Panc1 (cell line): Measurements from ENCODE around the gene PDGFD. TPM values are rescaled to one million over a fixed set of nuclear protein-coding genes. Genes with fewer than 3 reads are reported as not detected.

ENCODE experiments used
- ATAC-seq: fragments of 200-7000 bp; cut with Tn5 transposase; 2 replicates; pipeline ENCODE4 v1.9.1; 2020; ENCODE audit warnings: mild to moderate bottlenecking, moderate library complexity
- BruUV-seq: library from RNA; stranded (reverse); fragments of 400-500 nt; replicated peaks from 2 replicates; lab custom pipeline; 2021; lab: Mats Ljungman, UMichigan
- CTCF ChIA-PET: fragments of 300-600 bp; sonication (Branson Sonifier 250); formaldehyde crosslinking; loops from one replicate; lab custom pipeline; 2022; ENCODE audit warnings: antibody characterized with exemption; lab: Charles Lee
- POLR2A ChIA-PET: fragments of 300-600 bp; sonication (Branson Sonifier 250); formaldehyde crosslinking; loops from one replicate; lab custom pipeline; 2022; ENCODE audit warnings: antibody characterized with exemption; lab: Charles Lee
- DNase-seq: peaks from one replicate; pipeline ENCODE4 v3.0.0-alpha.2; 2010; ENCODE audit warnings: low read depth, low spot score
- H3K27ac ChIP-seq: 2 replicates; pipeline ENCODE4 v1.5.1; 2011; ENCODE audit warnings: mild to moderate bottlenecking, low read length, inconsistent platforms
- H3K27me3 ChIP-seq: fragments of 200-500 bp; sonication (Bioruptor generic); 2 replicates; pipeline ENCODE4 v1.6.0; 2014; ENCODE audit warnings: low read length, inconsistent platforms; ENCODE audit not compliant: control insufficient read depth, insufficient read depth
- H3K36me3 ChIP-seq: fragments of 200-500 bp; sonication (Bioruptor generic); 2 replicates; pipeline ENCODE4 v1.5.1; 2014; ENCODE audit warnings: inconsistent platforms, mild to moderate bottlenecking, low read length, moderate library complexity; ENCODE audit not compliant: control insufficient read depth, insufficient read depth
- H3K4me1 ChIP-seq: 2 replicates; pipeline ENCODE4 v1.5.1; 2011; ENCODE audit warnings: inconsistent platforms, mild to moderate bottlenecking, low read length, moderate library complexity; ENCODE audit not compliant: control insufficient read depth, insufficient read depth
- H3K4me3 ChIP-seq, 2 experiments: 2 replicates each; pipeline ENCODE4 v1.5.1; 2011 to 2012; ENCODE audit warnings: low read depth in 2 of 2, low read length in 2 of 2, mild to moderate bottlenecking in 2 of 2, inconsistent platforms in 1 of 2, moderate library complexity in 1 of 2
- H3K9me3 ChIP-seq: fragments of 200-500 bp; sonication (Bioruptor generic); 2 replicates; pipeline ENCODE4 v1.5.1; 2014; ENCODE audit warnings: low read depth, mild to moderate bottlenecking, inconsistent platforms, low read length, moderate library complexity; ENCODE audit not compliant: control insufficient read depth, insufficient read depth
- POLR2AphosphoS5 ChIP-seq: IDR thresholded peaks from 2 replicates; pipeline ENCODE4 v1.6.1; 2012; ENCODE audit warnings: mild to moderate bottlenecking, low read depth, low read length, moderate library complexity
- REST ChIP-seq, 2 experiments: IDR thresholded peaks; 2 replicates each; pipeline ENCODE4 v1.6.1; 2011 to 2012; ENCODE audit warnings: low read depth in 2 of 2, control low read depth in 1 of 2, low read length in 1 of 2, mild to moderate bottlenecking in 1 of 2, moderate library complexity in 1 of 2; ENCODE audit not compliant: insufficient read depth in 1 of 2
- SIN3A ChIP-seq: IDR thresholded peaks from 2 replicates; pipeline ENCODE4 v1.6.1; 2012; ENCODE audit warnings: low read depth, mild to moderate bottlenecking, low read length, moderate library complexity, borderline replicate concordance; ENCODE audit not compliant: insufficient read depth
- TCF7L2 ChIP-seq: IDR thresholded peaks from 2 replicates; pipeline ENCODE4 v1.6.1; 2011; ENCODE audit warnings: mild to moderate bottlenecking, low read depth, low read length, inconsistent platforms
- in situ Hi-C: cut with HindIII; loops from 2 replicates; pipeline ENCODE4 v1.10.0; 2016; ENCODE audit warnings: low sequenced_read_pairs, low pct_unique_long_range_greater_than_20kb
- intact Hi-C: fragments of 100-400 bp; cut with micrococcal nuclease; formaldehyde crosslinking; loops from one replicate; pipeline ENCODE4 v1.10.0; 2022; ENCODE audit not compliant: unreplicated experiment
- total RNA-seq: library from RNA; stranded (reverse); gene quantifications from one replicate; pipeline ENCODE4 v1.2.1, GENCODE V29; 2021; ENCODE audit not compliant: unreplicated experiment
- TF ChIP-seq, protein P1 (sequence below): fragments of 450-650 bp; IDR thresholded peaks from 2 replicates; pipeline ENCODE4 v1.5.1; 2017; ENCODE audit warnings: mild to moderate bottlenecking

The PDGFD gene
- total RNA-seq, 1 experiment from 2014 or later = 1.3 TPM

DNA sequence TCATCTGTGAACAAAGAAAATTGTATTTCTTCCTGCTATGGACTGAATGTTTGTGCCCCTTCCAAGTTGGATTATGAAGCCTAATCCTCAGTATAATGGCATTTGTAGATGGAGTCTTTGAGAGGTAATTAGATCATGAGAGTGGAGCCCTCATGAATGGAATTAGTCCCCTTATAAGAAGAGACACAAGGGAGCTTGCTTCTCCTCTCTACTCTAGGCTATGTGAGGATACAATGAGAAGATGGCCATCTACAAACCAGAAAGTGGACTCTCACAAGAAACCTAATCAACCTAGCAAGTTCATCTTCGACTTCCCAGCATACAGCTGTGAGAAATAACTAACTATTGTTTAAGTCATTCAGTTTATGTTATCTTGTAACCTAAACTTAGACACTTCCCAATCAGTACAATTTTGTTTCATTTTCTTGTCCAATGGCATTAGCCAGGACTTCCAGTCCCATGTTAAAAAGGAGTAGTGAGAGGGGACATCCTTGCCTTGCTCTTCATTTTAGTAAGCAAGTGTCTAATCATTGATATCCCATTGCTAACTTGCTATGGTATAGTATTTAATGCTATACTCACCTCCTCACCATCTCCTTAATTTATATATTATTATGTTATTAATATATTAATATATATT lies 45.7 kb downstream of the PDGFD start:
- no peaks in the 10 kb centered on the region; the same call in 1 of the 2 replicates for H3K9me3 ChIP-seq
- DNase-seq = no peak
- H3K36me3 ChIP-seq = no peaks in the 10 kb centered on the region
- H3K4me1 ChIP-seq = no peaks in the 10 kb centered on the region
- no TSS peak for BruUV-seq
- TF ChIP-seq SIN3A = no peak
- no peak for TF ChIP-seq POLR2AphosphoS5
- no peak for TF ChIP-seq REST (IDR thresholded peaks at IDR 0.05; ENCODE audit: insufficient read depth in 1 of 2, low read depth in 2 of 2, low read length in 1 of 2)
- TF ChIP-seq TCF7L2 = no peak
- TF ChIP-seq, protein P1, sequence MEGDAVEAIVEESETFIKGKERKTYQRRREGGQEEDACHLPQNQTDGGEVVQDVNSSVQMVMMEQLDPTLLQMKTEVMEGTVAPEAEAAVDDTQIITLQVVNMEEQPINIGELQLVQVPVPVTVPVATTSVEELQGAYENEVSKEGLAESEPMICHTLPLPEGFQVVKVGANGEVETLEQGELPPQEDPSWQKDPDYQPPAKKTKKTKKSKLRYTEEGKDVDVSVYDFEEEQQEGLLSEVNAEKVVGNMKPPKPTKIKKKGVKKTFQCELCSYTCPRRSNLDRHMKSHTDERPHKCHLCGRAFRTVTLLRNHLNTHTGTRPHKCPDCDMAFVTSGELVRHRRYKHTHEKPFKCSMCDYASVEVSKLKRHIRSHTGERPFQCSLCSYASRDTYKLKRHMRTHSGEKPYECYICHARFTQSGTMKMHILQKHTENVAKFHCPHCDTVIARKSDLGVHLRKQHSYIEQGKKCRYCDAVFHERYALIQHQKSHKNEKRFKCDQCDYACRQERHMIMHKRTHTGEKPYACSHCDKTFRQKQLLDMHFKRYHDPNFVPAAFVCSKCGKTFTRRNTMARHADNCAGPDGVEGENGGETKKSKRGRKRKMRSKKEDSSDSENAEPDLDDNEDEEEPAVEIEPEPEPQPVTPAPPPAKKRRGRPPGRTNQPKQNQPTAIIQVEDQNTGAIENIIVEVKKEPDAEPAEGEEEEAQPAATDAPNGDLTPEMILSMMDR = no peak
- H3K27me3 ChIP-seq = no peaks in the 10 kb centered on the region
- ChIA-PET POLR2A (no interaction called here), CTCF (no interaction called here)
- intact Hi-C loops (no loop called here), in situ Hi-C loops (no loop called here)
- H3K27ac ChIP-seq = no peak overlapping the region
- no peak overlapping the region for H3K4me3 ChIP-seq
- no peak for ATAC-seq

DNA sequence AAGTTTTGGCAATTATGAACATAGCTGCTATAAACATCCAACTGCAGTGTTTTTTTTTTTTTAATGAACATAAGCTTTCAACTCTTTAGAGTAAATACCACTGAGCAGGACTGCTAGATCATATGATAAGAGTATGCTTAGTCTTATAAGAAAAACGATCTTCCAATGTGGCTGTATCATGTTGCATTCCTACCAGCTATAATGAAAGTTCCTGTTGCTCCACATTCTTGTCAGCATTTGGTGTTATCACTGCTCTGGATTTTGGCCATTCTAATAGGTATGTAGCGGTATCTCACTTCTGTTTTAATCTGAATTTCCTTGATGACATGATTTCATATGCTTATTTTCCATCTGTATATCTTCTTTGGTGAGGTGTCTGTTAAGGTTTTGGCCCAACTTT lies 50.4 kb downstream of the PDGFD start:
- TF ChIP-seq SIN3A (no peak), POLR2AphosphoS5 (no peak), TCF7L2 (no peak), REST (IDR thresholded peaks at IDR 0.05; ENCODE audit: insufficient read depth in 1 of 2, low read depth in 2 of 2, low read length in 1 of 2) (no peak)
- TF ChIP-seq, protein P1 = no peak
- no TSS peak for BruUV-seq
- H3K36me3 ChIP-seq = no peaks in the 10 kb centered on the region
- intact Hi-C loops (no loop called here), in situ Hi-C loops (no loop called here)
- CTCF ChIA-PET = no interaction called here
- H3K27me3 ChIP-seq = no peaks in the 10 kb centered on the region
- ATAC-seq (no peak), DNase-seq (no peak)
- no peak overlapping the region for H3K4me3 ChIP-seq
- POLR2A ChIA-PET = no interaction called here
- H3K9me3 ChIP-seq = no peaks in the 10 kb centered on the region; the same call in 1 of the 2 replicates
- H3K27ac ChIP-seq = no peak overlapping the region
- no peaks in the 10 kb centered on the region for H3K4me1 ChIP-seq
